ENCODE measurements around the gene PPIB.

DNA sequence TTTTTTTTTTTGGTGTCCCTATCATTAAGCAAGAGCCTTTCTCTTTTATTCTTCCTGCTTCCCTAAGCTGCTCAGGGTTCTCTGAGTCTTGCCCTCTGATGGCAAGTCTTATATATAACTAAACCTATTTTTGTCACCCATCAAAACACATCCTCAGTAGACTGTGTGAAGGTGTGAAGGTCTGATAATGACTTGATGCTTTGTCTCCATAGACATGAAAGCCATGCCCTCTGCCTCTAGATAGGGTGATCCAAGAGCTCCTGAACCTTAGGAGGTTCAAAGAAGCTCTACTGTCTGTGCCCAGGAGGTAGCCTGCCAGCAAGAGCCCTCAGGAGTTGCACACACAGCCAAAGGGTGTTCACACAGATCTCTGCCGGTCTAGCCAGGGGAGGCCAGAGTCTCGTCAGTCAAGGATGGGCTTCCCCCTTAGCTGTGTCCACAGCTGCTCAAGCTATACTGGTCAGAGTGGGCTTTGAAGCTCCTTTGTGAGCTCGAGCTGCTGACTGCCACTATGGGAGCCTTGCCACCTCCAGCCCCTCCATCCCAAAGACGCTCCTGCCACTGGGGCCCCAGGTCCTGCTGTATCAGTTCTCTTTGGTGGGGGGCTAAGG, 24.4 kb downstream of the PPIB start:
- no peak for TF ChIP-seq SPI1 (IDR thresholded peaks at IDR 0.05; ENCODE audit: borderline replicate concordance, low read depth)
- TF ChIP-seq POLR2AphosphoS5 (IDR thresholded peaks at IDR 0.05; ENCODE audit: low read depth) = no peak

Data from HL-60 (cell line).